Measurements from ENCODE around the gene NEK7.

NEK7 gene

GRCh38 chr1:198352975-198353695 lies 196.3 kb downstream of the NEK7 start:
- DNase-seq (ENCODE audit: low spot score): no peak

- no peak for DNase-seq (ENCODE audit: low spot score)
These were observed 201.1 kb downstream of the NEK7 start for GRCh38 chr1:198357937-198358336.

DNA sequence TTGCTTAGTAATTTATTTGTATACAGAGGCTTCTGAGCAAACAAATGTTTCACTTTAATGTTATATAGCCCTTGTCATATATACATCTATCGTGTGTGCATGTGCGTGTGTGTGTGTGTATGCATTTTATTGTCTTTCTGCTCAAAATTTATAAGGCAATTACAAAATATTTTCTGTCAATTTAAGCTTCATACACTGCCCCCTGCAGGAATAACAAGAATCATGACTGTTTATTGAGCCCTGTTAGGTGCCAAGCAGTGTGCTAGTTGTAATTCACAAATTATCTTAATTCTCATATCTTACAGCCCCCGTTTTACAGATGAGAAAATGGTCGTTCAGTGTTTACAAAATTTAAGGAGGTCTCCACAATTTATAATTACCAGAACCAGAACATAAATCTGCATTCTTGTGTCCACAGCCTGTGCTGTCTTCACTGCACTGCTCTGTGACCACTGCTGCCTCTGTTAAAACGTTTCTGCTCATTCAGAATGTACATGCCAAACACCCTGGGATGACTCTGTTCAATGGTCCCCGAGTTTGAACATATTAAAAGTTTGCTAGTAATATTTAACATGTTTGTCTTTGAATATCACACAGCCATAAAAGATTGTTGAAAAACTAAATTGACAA lies 202.3 kb downstream of the NEK7 start:
- DNase-seq (ENCODE audit: low spot score): no peak

- no peak for DNase-seq (ENCODE audit: low spot score)
These were observed 203.5 kb downstream of the NEK7 start for GRCh38 chr1:198360208-198360729.

DNA sequence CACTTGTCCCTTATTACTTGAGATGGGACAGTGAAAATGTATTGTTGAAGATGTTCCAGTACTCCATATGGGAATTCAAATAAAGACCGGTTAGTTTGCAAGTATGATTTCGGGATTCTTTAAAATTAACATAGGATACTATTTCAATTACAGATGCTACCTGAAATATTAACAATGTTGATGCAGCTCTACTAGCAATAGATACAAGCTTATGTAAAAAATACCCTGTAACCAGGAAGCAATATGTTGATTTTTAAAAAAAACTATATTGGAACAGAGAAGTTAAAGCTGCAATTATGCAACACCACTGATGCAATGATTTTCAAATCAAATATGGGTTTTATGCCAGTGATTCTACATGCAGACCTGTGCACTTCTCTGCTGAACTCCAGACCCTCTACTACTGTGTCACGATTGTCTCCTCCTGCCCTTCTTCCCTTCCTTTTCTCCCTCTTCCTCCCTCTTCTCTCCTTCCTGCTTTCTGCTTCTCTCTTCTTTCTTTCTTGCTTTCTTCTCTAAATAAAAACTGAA lies 204.5 kb downstream of the NEK7 start:
- DNase-seq (ENCODE audit: low spot score): no peak

GRCh38 chr1:198363625-198364151 lies 206.9 kb downstream of the NEK7 start:
- DNase-seq (ENCODE audit: low spot score): no peak

- DNase-seq (ENCODE audit: low spot score): no peak
These were observed 207.7 kb downstream of the NEK7 start for GRCh38 chr1:198364471-198364870.

- no peak for DNase-seq (ENCODE audit: low spot score)
These were observed 210.5 kb downstream of the NEK7 start for GRCh38 chr1:198367296-198367695.

DNA sequence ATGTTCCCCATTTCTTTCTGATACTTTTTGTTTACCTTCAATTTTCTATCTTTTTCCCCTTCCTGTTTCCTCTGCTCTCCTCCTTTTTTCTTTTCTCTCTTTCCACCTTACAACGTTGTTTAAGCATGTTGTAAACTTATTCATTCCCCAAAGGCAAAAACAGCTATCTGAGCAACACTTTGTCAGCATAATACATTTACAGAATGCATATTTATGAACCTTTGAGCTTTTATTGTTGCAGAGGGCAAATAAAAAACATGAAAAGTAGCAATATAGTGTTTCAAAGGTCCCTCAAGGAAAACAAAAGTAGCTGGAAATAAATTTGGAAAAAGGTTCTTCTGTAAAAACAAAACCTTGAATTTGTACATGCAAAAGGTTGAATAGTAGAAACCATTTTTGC lies 214.2 kb downstream of the NEK7 start:
- no peak for DNase-seq (ENCODE audit: low spot score)
